ENCODE measurements around the gene FANCE. TPM values are rescaled to one million over a fixed set of nuclear protein-coding genes. Genes with fewer than 3 reads are reported as not detected.

Gene FANCE
- total and polyA plus RNA-seq, 2 experiments from 2014 or later, result 5.4 to 25.5 TPM

DNA sequence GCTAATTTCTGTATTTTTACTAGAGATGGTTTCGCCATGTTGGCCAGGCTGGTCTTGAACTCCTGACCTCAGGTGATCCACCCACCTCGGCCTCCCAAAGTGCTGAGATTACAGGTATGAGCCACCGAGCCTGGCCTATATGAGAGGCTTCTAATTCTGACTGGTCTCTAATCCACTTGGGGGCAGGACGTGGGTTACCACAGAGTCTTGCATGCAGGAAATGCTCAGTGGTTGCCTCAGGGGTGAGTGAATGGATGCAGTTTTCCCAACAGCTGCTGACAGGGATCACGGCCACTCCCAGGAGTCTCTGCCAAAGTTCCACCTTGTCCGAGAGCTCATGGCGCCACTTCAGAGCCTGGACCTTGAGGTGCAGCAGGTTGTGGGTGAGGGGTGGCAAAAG lies 6.4 kb upstream of the FANCE start:
- Histone ChIP-seq H3K36me3 (ENCODE audit: insufficient read depth) (no peaks in the 10 kb centered on the region), H3K27ac (ENCODE audit: low read depth) (no peak overlapping the region), H3F3A (replicated peaks; ENCODE audit: low read depth) (no peaks in the 10 kb centered on the region), H3K27me3 (ENCODE audit: insufficient read depth) (no peaks in the 10 kb centered on the region), H4K20me1 (replicated peaks; ENCODE audit: insufficient read depth) (no peaks in the 10 kb centered on the region), H3K79me2 (replicated peaks; ENCODE audit: insufficient read depth) (no peaks in the 10 kb centered on the region), H3K4me3 (no peak overlapping the region), H3K9me2 (ENCODE audit: insufficient read depth) (no peaks in the 10 kb centered on the region), H3K4me1 (ENCODE audit: insufficient read depth) (no peaks in the 10 kb centered on the region), H2AFZ (no peak overlapping the region), H3K4me2 (no peak overlapping the region)
- Mint-ChIP-seq H3K27me3 (ENCODE audit: insufficient read depth, low read depth, poor library complexity) (peaks cover 4% of the 10 kb centered on the region), H3K36me3 (ENCODE audit: low read depth) (no peaks in the 10 kb centered on the region), H3K9me3 (no peaks in the 10 kb centered on the region), H3K27ac (no peak overlapping the region), H3K4me3 (no peak overlapping the region), H3K4me1 (no peaks in the 10 kb centered on the region)
- TF ChIP-seq, protein P1, sequence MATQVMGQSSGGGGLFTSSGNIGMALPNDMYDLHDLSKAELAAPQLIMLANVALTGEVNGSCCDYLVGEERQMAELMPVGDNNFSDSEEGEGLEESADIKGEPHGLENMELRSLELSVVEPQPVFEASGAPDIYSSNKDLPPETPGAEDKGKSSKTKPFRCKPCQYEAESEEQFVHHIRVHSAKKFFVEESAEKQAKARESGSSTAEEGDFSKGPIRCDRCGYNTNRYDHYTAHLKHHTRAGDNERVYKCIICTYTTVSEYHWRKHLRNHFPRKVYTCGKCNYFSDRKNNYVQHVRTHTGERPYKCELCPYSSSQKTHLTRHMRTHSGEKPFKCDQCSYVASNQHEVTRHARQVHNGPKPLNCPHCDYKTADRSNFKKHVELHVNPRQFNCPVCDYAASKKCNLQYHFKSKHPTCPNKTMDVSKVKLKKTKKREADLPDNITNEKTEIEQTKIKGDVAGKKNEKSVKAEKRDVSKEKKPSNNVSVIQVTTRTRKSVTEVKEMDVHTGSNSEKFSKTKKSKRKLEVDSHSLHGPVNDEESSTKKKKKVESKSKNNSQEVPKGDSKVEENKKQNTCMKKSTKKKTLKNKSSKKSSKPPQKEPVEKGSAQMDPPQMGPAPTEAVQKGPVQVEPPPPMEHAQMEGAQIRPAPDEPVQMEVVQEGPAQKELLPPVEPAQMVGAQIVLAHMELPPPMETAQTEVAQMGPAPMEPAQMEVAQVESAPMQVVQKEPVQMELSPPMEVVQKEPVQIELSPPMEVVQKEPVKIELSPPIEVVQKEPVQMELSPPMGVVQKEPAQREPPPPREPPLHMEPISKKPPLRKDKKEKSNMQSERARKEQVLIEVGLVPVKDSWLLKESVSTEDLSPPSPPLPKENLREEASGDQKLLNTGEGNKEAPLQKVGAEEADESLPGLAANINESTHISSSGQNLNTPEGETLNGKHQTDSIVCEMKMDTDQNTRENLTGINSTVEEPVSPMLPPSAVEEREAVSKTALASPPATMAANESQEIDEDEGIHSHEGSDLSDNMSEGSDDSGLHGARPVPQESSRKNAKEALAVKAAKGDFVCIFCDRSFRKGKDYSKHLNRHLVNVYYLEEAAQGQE (IDR thresholded peaks at IDR 0.05; ENCODE audit: unreplicated experiment), result no peak
- TF ChIP-seq EZH2phosphoT487 (IDR thresholded peaks at IDR 0.05; ENCODE audit: unreplicated experiment) (no peak), JUNB (IDR thresholded peaks at IDR 0.05; ENCODE audit: unreplicated experiment) (no peak), CREB1 (CRISPR knock-in tag; IDR thresholded peaks at IDR 0.05; ENCODE audit: low read depth) (no peak), EZH2 (IDR thresholded peaks at IDR 0.05; ENCODE audit: low read depth, unreplicated experiment) (no peak), ZNF331 (CRISPR knock-in tag; IDR thresholded peaks at IDR 0.05; ENCODE audit: low read depth) (no peak), ZNF114 (CRISPR knock-in tag; IDR thresholded peaks at IDR 0.05) (no peak), POLR2AphosphoS5 (IDR thresholded peaks at IDR 0.05; ENCODE audit: low read depth) (no peak), NANOG (IDR thresholded peaks at IDR 0.05; ENCODE audit: borderline replicate concordance) (no peak), STAT1 (IDR thresholded peaks at IDR 0.05; ENCODE audit: unreplicated experiment) (no peak)
- TF ChIP-seq, protein P2, sequence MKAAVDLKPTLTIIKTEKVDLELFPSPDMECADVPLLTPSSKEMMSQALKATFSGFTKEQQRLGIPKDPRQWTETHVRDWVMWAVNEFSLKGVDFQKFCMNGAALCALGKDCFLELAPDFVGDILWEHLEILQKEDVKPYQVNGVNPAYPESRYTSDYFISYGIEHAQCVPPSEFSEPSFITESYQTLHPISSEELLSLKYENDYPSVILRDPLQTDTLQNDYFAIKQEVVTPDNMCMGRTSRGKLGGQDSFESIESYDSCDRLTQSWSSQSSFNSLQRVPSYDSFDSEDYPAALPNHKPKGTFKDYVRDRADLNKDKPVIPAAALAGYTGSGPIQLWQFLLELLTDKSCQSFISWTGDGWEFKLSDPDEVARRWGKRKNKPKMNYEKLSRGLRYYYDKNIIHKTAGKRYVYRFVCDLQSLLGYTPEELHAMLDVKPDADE (IDR thresholded peaks at IDR 0.05), result no peak
- TF ChIP-seq, protein P3, sequence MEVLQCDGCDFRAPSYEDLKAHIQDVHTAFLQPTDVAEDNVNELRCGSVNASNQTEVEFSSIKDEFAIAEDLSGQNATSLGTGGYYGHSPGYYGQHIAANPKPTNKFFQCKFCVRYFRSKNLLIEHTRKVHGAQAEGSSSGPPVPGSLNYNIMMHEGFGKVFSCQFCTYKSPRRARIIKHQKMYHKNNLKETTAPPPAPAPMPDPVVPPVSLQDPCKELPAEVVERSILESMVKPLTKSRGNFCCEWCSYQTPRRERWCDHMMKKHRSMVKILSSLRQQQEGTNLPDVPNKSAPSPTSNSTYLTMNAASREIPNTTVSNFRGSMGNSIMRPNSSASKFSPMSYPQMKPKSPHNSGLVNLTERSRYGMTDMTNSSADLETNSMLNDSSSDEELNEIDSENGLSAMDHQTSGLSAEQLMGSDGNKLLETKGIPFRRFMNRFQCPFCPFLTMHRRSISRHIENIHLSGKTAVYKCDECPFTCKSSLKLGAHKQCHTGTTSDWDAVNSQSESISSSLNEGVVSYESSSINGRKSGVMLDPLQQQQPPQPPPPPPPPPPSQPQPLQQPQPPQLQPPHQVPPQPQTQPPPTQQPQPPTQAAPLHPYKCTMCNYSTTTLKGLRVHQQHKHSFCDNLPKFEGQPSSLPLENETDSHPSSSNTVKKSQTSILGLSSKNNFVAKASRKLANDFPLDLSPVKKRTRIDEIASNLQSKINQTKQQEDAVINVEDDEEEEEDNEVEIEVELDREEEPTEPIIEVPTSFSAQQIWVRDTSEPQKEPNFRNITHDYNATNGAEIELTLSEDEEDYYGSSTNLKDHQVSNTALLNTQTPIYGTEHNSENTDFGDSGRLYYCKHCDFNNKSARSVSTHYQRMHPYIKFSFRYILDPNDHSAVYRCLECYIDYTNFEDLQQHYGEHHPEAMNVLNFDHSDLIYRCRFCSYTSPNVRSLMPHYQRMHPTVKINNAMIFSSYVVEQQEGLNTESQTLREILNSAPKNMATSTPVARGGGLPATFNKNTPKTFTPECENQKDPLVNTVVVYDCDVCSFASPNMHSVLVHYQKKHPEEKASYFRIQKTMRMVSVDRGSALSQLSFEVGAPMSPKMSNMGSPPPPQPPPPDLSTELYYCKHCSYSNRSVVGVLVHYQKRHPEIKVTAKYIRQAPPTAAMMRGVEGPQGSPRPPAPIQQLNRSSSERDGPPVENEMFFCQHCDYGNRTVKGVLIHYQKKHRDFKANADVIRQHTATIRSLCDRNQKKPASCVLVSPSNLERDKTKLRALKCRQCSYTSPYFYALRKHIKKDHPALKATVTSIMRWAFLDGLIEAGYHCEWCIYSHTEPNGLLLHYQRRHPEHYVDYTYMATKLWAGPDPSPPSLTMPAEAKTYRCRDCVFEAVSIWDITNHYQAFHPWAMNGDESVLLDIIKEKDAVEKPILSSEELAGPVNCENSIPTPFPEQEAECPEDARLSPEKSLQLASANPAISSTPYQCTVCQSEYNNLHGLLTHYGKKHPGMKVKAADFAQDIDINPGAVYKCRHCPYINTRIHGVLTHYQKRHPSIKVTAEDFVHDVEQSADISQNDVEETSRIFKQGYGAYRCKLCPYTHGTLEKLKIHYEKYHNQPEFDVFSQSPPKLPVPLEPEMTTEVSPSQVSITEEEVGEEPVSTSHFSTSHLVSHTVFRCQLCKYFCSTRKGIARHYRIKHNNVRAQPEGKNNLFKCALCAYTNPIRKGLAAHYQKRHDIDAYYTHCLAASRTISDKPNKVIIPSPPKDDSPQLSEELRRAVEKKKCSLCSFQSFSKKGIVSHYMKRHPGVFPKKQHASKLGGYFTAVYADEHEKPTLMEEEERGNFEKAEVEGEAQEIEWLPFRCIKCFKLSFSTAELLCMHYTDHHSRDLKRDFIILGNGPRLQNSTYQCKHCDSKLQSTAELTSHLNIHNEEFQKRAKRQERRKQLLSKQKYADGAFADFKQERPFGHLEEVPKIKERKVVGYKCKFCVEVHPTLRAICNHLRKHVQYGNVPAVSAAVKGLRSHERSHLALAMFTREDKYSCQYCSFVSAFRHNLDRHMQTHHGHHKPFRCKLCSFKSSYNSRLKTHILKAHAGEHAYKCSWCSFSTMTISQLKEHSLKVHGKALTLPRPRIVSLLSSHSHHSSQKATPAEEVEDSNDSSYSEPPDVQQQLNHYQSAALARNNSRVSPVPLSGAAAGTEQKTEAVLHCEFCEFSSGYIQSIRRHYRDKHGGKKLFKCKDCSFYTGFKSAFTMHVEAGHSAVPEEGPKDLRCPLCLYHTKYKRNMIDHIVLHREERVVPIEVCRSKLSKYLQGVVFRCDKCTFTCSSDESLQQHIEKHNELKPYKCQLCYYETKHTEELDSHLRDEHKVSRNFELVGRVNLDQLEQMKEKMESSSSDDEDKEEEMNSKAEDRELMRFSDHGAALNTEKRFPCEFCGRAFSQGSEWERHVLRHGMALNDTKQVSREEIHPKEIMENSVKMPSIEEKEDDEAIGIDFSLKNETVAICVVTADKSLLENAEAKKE (CRISPR knock-in tag; IDR thresholded peaks at IDR 0.05), result no peak
- TF ChIP-seq, protein P4, sequence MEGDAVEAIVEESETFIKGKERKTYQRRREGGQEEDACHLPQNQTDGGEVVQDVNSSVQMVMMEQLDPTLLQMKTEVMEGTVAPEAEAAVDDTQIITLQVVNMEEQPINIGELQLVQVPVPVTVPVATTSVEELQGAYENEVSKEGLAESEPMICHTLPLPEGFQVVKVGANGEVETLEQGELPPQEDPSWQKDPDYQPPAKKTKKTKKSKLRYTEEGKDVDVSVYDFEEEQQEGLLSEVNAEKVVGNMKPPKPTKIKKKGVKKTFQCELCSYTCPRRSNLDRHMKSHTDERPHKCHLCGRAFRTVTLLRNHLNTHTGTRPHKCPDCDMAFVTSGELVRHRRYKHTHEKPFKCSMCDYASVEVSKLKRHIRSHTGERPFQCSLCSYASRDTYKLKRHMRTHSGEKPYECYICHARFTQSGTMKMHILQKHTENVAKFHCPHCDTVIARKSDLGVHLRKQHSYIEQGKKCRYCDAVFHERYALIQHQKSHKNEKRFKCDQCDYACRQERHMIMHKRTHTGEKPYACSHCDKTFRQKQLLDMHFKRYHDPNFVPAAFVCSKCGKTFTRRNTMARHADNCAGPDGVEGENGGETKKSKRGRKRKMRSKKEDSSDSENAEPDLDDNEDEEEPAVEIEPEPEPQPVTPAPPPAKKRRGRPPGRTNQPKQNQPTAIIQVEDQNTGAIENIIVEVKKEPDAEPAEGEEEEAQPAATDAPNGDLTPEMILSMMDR (conservative IDR thresholded peaks at IDR 0.05; ENCODE audit: low read depth in 2 of 2), result no peak
- no peak for DNase-seq (ENCODE audit: low spot score)
- ATAC-seq, result no peak
